ENCODE data around the gene SLC26A4. TPM values are rescaled to one million over a fixed set of nuclear protein-coding genes. Genes with fewer than 3 reads are reported as not detected.

Gene SLC26A4
- total RNA-seq, 1 experiment from 2014 or later = 0.22 TPM

- TF ChIP-seq, protein P1, sequence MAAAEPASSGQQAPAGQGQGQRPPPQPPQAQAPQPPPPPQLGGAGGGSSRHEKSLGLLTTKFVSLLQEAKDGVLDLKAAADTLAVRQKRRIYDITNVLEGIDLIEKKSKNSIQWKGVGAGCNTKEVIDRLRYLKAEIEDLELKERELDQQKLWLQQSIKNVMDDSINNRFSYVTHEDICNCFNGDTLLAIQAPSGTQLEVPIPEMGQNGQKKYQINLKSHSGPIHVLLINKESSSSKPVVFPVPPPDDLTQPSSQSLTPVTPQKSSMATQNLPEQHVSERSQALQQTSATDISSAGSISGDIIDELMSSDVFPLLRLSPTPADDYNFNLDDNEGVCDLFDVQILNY (CRISPR knock-in tag; IDR thresholded peaks at IDR 0.05) = no peak
- TF ChIP-seq ZBTB43 (CRISPR knock-in tag; IDR thresholded peaks at IDR 0.05) (no peak), AFF4 (CRISPR knock-in tag; IDR thresholded peaks at IDR 0.05; ENCODE audit: borderline replicate concordance) (no peak), ZNF512 (CRISPR knock-in tag; IDR thresholded peaks at IDR 0.05; ENCODE audit: borderline replicate concordance) (no peak), ERG (CRISPR knock-in tag; IDR thresholded peaks at IDR 0.05) (no peak), PRDM15 (CRISPR knock-in tag; IDR thresholded peaks at IDR 0.05) (no peak), NR2C2 (CRISPR knock-in tag; IDR thresholded peaks at IDR 0.05) (no peak), E2F4 (CRISPR knock-in tag; IDR thresholded peaks at IDR 0.05; ENCODE audit: borderline replicate concordance, low read depth) (no peak)
- TF ChIP-seq, protein P2, sequence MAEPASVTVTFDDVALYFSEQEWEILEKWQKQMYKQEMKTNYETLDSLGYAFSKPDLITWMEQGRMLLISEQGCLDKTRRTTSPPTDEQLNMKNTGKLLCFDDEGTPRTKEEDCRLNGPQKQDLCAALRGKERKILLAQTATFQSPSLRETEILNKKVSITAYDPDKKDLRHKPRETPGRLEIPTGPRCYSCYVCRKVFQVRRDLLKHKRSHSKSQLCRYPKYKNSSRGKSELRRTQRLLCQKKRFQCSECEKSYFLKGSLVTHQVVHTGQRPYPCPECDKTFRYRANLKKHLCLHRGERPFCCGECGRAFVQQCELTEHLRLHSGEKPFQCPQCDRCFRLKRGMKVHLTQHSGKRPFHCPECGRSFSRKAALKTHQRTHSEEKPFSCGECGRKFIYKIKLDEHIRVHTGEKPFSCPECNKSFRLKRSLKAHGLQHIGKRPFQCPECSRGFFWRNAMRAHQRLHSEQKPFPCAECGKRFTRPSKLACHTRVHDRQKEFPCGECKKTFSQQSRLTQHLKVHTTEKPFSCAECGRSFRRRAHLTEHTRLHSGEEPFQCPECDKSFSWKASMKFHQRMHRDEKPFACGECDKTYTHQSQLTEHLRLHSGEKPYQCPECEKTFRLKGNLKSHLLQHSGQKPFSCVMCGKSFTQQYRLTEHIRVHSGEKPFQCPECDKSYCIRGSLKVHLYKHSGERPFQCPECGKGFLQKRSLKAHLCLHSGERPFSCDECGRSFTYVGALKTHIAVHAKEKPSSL (CRISPR knock-in tag; conservative IDR thresholded peaks at IDR 0.05) = no peak
These were observed 54.9 kb downstream of the SLC26A4 start (continued) for GRCh38 chr7:107715531-107715930.

All from WTC11 (cell line).